HG02970 (cell line): Measurements from ENCODE around the gene TBATA.

Source experiments
- ATAC-seq: cut with Tn5 transposase; IDR thresholded peaks from one replicate; pipeline ENCODE4 v1.9.1; 2021; ENCODE audit warnings: mild to moderate bottlenecking, moderate library complexity, moderate number of reproducible peaks; ENCODE audit not compliant: unreplicated experiment, low FRiP score

TBATA gene

GRCh38 chr10:70747192-70747965, 37.8 kb downstream of the TBATA start:
- ATAC-seq, result no peak

- ATAC-seq, result no peak
These were observed 39.6 kb downstream of the TBATA start for GRCh38 chr10:70745555-70745954.

- no peak for ATAC-seq
These were observed 40.5 kb downstream of the TBATA start for GRCh38 chr10:70744617-70745143.

GRCh38 chr10:70743879-70744278, 41.3 kb downstream of the TBATA start:
- no peak for ATAC-seq

- no peak for ATAC-seq
These were observed 41.8 kb downstream of the TBATA start for GRCh38 chr10:70743430-70743788.

GRCh38 chr10:70742537-70743429, 42.4 kb downstream of the TBATA start:
- no peak for ATAC-seq

GRCh38 chr10:70740406-70741288, 44.5 kb downstream of the TBATA start:
- no peak for ATAC-seq

- no peak for ATAC-seq
These were observed 46.4 kb downstream of the TBATA start for GRCh38 chr10:70738761-70739121.

- no peak for ATAC-seq
These were observed 47.0 kb downstream of the TBATA start for GRCh38 chr10:70738006-70738760.

- ATAC-seq, result no peak
These were observed 47.9 kb downstream of the TBATA start for GRCh38 chr10:70737250-70737649.

GRCh38 chr10:70736525-70736924, 48.7 kb downstream of the TBATA start:
- no peak for ATAC-seq

GRCh38 chr10:70735161-70735560, 50.0 kb downstream of the TBATA start:
- no peak for ATAC-seq

- no peak for ATAC-seq
These were observed 52.1 kb downstream of the TBATA start for GRCh38 chr10:70733051-70733450.

GRCh38 chr10:70732569-70732968, 52.6 kb downstream of the TBATA start:
- no peak for ATAC-seq

GRCh38 chr10:70730955-70731354, 54.2 kb downstream of the TBATA start:
- ATAC-seq, result no peak

- no peak for ATAC-seq
These were observed 55.3 kb downstream of the TBATA start for GRCh38 chr10:70729763-70730357.

GRCh38 chr10:70728328-70728727, 56.8 kb downstream of the TBATA start:
- ATAC-seq, result no peak

GRCh38 chr10:70726909-70727495, 58.2 kb downstream of the TBATA start:
- no peak for ATAC-seq

- no peak for ATAC-seq
These were observed 61.4 kb downstream of the TBATA start for GRCh38 chr10:70723771-70724170.
